SK-N-SH (cell line): ENCODE measurements around the gene BID. TPM values are rescaled to one million over a fixed set of nuclear protein-coding genes. Genes with fewer than 3 reads are reported as not detected.

Source experiments
- CTCF ChIA-PET: fragments of 300-600, 350-600 bp; formaldehyde crosslinking; extraction: SDS; loops from one replicate; lab custom pipeline; 2021; lab: Yijun Ruan, JAX
- POLR2A ChIA-PET: fragments of 350-600 bp; sonication (Branson Sonifier 250); formaldehyde crosslinking; extraction: SDS; loops from one replicate; lab custom pipeline; 2020; ENCODE audit warnings: antibody characterized with exemption, inconsistent platforms; lab: Yijun Ruan, JAX
- DNase-seq: peaks from one replicate; pipeline ENCODE4 v3.0.0; 2012
- H2AFZ ChIP-seq: fragments of 200-600 bp; sonication (generic); 2 replicates; pipeline ENCODE4 v1.8.1; 2016; ENCODE audit warnings: antibody characterized with exemption, mild to moderate bottlenecking, low read depth
- H3F3A ChIP-seq: fragments of 200-600 bp; sonication (generic); replicated peaks from 2 replicates; pipeline ENCODE3; 2016; ENCODE audit warnings: antibody characterized with exemption, mild to moderate bottlenecking; ENCODE audit not compliant: insufficient read depth
- H3K27ac ChIP-seq, 2 experiments: fragments of 200-500 bp in 1 of 2; fragments of 200-600 bp in 1 of 2; sonication (Bioruptor generic) in 1 of 2; sonication (generic), shearing (Covaris generic) in 1 of 2; 2 replicates each; pipeline versions ENCODE4 v1.5.1 to v1.6.1; 2014 to 2016; ENCODE audit warnings: low read depth in 2 of 2, inconsistent platforms in 1 of 2, low read length in 1 of 2, mild to moderate bottlenecking in 1 of 2, mixed read lengths in 1 of 2
- H3K27me3 ChIP-seq: fragments of 200-600 bp; sonication (generic), shearing (Covaris generic); 2 replicates; pipeline ENCODE4 v1.6.1; 2016; ENCODE audit warnings: mixed run types; ENCODE audit not compliant: insufficient read depth
- H3K36me3 ChIP-seq, 2 experiments: fragments of 200-500 bp in 1 of 2; fragments of 200-600 bp in 1 of 2; sonication (Bioruptor generic) in 1 of 2; sonication (generic) in 1 of 2; replicated peaks in 1 of 2; 2 replicates each; pipeline versions ENCODE3 to v1.5.1; 2014 to 2016; ENCODE audit warnings: low read length in 1 of 2, mild to moderate bottlenecking in 1 of 2; ENCODE audit not compliant: insufficient read depth in 2 of 2, control insufficient read depth in 1 of 2
- H3K4me1 ChIP-seq, 2 experiments: fragments of 200-500 bp in 1 of 2; fragments of 200-600 bp in 1 of 2; sonication (Bioruptor generic) in 1 of 2; sonication (generic), shearing (Covaris generic) in 1 of 2; 2 replicates each; pipeline versions ENCODE4 v1.5.1 to v1.6.1; 2014 to 2016; ENCODE audit warnings: low read depth in 1 of 2, low read length in 1 of 2, mixed run types in 1 of 2; ENCODE audit not compliant: insufficient read depth in 2 of 2, control insufficient read depth in 1 of 2
- H3K4me2 ChIP-seq: fragments of 200-600 bp; sonication (generic), shearing (Covaris generic); 2 replicates; pipeline ENCODE4 v1.6.1; 2017; ENCODE audit warnings: mixed run types
- H3K4me3 ChIP-seq, 2 experiments: fragments of 200-500 bp in 1 of 2; fragments of 200-600 bp in 1 of 2; sonication (Bioruptor generic) in 1 of 2; sonication (generic), shearing (Covaris generic) in 1 of 2; 2 replicates each; pipeline versions ENCODE4 v1.5.1 to v1.8.1; 2014 to 2016; ENCODE audit warnings: low read depth in 2 of 2, inconsistent platforms in 1 of 2, low read length in 1 of 2, mild to moderate bottlenecking in 1 of 2, mixed read lengths in 1 of 2, moderate library complexity in 1 of 2
- H3K79me2 ChIP-seq: fragments of 200-600 bp; sonication (generic); 2 replicates; pipeline ENCODE4 v1.8.1; 2017; ENCODE audit warnings: mild to moderate bottlenecking; ENCODE audit not compliant: insufficient read depth
- H3K9ac ChIP-seq: fragments of 200-600 bp; sonication (generic); 2 replicates; pipeline ENCODE4 v1.6.1; 2017; ENCODE audit warnings: mixed run types
- H3K9me2 ChIP-seq: fragments of 200-600 bp; sonication (generic); 2 replicates; pipeline ENCODE4 v1.6.1; 2017; ENCODE audit warnings: mixed run types
- H3K9me3 ChIP-seq: fragments of 200-600 bp; sonication (generic); 2 replicates; pipeline ENCODE4 v1.6.1; 2017; ENCODE audit warnings: mixed run types, mild to moderate bottlenecking, moderate library complexity
- H4K20me1 ChIP-seq: fragments of 200-600 bp; sonication (generic); 2 replicates; pipeline ENCODE4 v1.6.1; 2017; ENCODE audit warnings: mild to moderate bottlenecking, mixed run types; ENCODE audit not compliant: insufficient read depth
- CTCF ChIP-seq: fragments of 200-600 bp; sonication (generic); IDR thresholded peaks from 2 replicates; pipeline ENCODE4 v1.6.1; 2017; ENCODE audit warnings: antibody characterized with exemption, mild to moderate bottlenecking, moderate library complexity
- ELF1 ChIP-seq: IDR thresholded peaks from 2 replicates; pipeline ENCODE4 v1.4.0; 2012
- EP300 ChIP-seq, 2 experiments: IDR thresholded peaks; 2 replicates each; pipeline versions ENCODE4 v1.4.0 to v1.6.1; 2012; ENCODE audit warnings: borderline replicate concordance in 1 of 2, low read depth in 1 of 2, low read length in 1 of 2
- EZH2phosphoT487 ChIP-seq: fragments of 200-600 bp; sonication (generic); IDR thresholded peaks from 2 replicates; pipeline ENCODE4 v1.6.1; 2017; ENCODE audit warnings: low read depth, mixed run types, mild to moderate bottlenecking, antibody characterized with exemption, moderate library complexity, borderline replicate concordance
- FOSL2 ChIP-seq: IDR thresholded peaks from 2 replicates; pipeline ENCODE4 v1.4.0; 2012; ENCODE audit warnings: low read depth, mild to moderate bottlenecking, moderate library complexity, borderline replicate concordance
- FOXJ3 ChIP-seq: sonication (generic); formaldehyde crosslinking; IDR thresholded peaks from 2 replicates; pipeline ENCODE4 v1.5.1; 2020; ENCODE audit warnings: mild to moderate bottlenecking, missing genetic modification reagents
- GATA2 ChIP-seq: sonication (generic); formaldehyde crosslinking; IDR thresholded peaks from 2 replicates; pipeline ENCODE4 v1.5.0; 2020; ENCODE audit warnings: mild to moderate bottlenecking, missing genetic modification reagents
- JUND ChIP-seq: IDR thresholded peaks from 2 replicates; pipeline ENCODE4 v1.4.0; 2012
- MAX ChIP-seq: IDR thresholded peaks from 2 replicates; pipeline ENCODE4 v1.4.0; 2012; ENCODE audit warnings: low read depth
- MEF2A ChIP-seq: IDR thresholded peaks from 2 replicates; pipeline ENCODE4 v1.4.0; 2012; ENCODE audit warnings: low read depth, borderline replicate concordance
- RAD21 ChIP-seq: IDR thresholded peaks from 2 replicates; pipeline ENCODE4 v1.6.1; 2012; ENCODE audit warnings: mild to moderate bottlenecking, low read length
- RXRA ChIP-seq: IDR thresholded peaks from 2 replicates; pipeline ENCODE4 v1.4.0; 2012; ENCODE audit warnings: low read depth, mild to moderate bottlenecking, borderline replicate concordance
- SIN3A ChIP-seq: IDR thresholded peaks from 2 replicates; pipeline ENCODE4 v1.6.1; 2012; ENCODE audit warnings: low read depth, mild to moderate bottlenecking, low read length, moderate library complexity, borderline replicate concordance
- TAF1 ChIP-seq: IDR thresholded peaks from 2 replicates; pipeline ENCODE4 v1.6.1; 2012; ENCODE audit warnings: low read depth, mild to moderate bottlenecking, low read length, moderate library complexity, borderline replicate concordance
- TCF12 ChIP-seq: IDR thresholded peaks from 2 replicates; pipeline ENCODE4 v1.4.0; 2012
- USF2 ChIP-seq: fragments of 150-350 bp; IDR thresholded peaks from 2 replicates; pipeline ENCODE4 v1.6.1; 2017; ENCODE audit warnings: antibody characterized with exemption, low read length, low read depth, borderline replicate concordance
- YY1 ChIP-seq: IDR thresholded peaks from 2 replicates; pipeline ENCODE4 v1.4.0; 2012; ENCODE audit warnings: low read depth, mild to moderate bottlenecking
- WGBS: methylation state at CpG from one replicate; pipeline ENCODE4 v1.1.6; 2017; ENCODE audit warnings: low lambda C conversion rate; 5-methylcytosine and 5-hydroxymethylcytosine counted together
- polyA plus RNA-seq, 3 experiments: library from polyadenylated mRNA; depleted of rRNA; stranded (reverse); fragments of >200 nt; gene quantifications; 2 replicates each; pipeline ENCODE4 v1.2.3, GENCODE V29; 2012
- TF ChIP-seq, protein P1 (sequence below): fragments of 150-350 bp; IDR thresholded peaks from 2 replicates; pipeline ENCODE4 v1.6.1; 2016; ENCODE audit warnings: mild to moderate bottlenecking, low read depth, low read length
- TF ChIP-seq, protein P2 (sequence below): IDR thresholded peaks from 2 replicates; pipeline ENCODE4; 2012
- TF ChIP-seq, protein P3 (sequence below): IDR thresholded peaks from 2 replicates; pipeline ENCODE4 v1.4.0; 2012; ENCODE audit warnings: low read depth, borderline replicate concordance

Gene BID
- polyA plus RNA-seq, 1 of the 3 experiments (the other 2 are of a cell fraction) = 139 TPM

- Histone ChIP-seq H3K4me1 (peaks cover 12 to 36% of the 10 kb centered on the region in 2 experiments; a peak in 3 of 4 replicates), H3K36me3 (no peaks in the 10 kb centered on the region), H3K79me2 (no peaks in the 10 kb centered on the region), H3K9me2 (no peaks in the 10 kb centered on the region), H3K9me3 (no peaks in the 10 kb centered on the region), H4K20me1 (no peaks in the 10 kb centered on the region), H3K27me3 (no peaks in the 10 kb centered on the region), H3F3A (no peaks in the 10 kb centered on the region), H3K27ac (no peak overlapping the region), H3K9ac (no peak overlapping the region), H3K4me3 (no peak overlapping the region)
- WGBS = 78% methylated on average over 22 of the region's 27 CpGs
- CTCF ChIA-PET = interaction anchor here (1.2 to 1.4 kb wide), 4 partner anchors 37 to 297 kb away, joined by 3 to 7 read pairs (median 4); no protein-coding TSS in a partner anchor
- DNase-seq = no peak
- TF ChIP-seq MAX = no peak
- TF ChIP-seq RAD21 = no peak
- no peak for TF ChIP-seq FOSL2
- TF ChIP-seq, all 33 proteins: peak for 0
- H3K4me2 ChIP-seq = no peak overlapping the region
- H2AFZ ChIP-seq = no peak overlapping the region
- POLR2A ChIA-PET = interaction anchor here (0.6 to 1.2 kb wide), 2 partner anchors 10 to 172 kb away, joined by 3 read pairs; no protein-coding TSS in a partner anchor
Measured at GRCh38 chr22:17779286-17780115, 5.2 kb upstream of the BID start.

GRCh38 chr22:17778412-17778976, 4.2 kb upstream of the BID start:
- Histone ChIP-seq H3K27me3 (no peaks in the 10 kb centered on the region), H4K20me1 (no peaks in the 10 kb centered on the region), H3K4me3 (no peak overlapping the region), H3K79me2 (no peaks in the 10 kb centered on the region; the same call in 1 of the 2 replicates), H3K9me2 (no peaks in the 10 kb centered on the region), H2AFZ (no peak overlapping the region), H3F3A (no peaks in the 10 kb centered on the region), H3K27ac (no peak overlapping the region), H3K36me3 (no peaks in the 10 kb centered on the region), H3K9ac (no peak overlapping the region), H3K4me1 (peaks cover 12 to 30% of the 10 kb centered on the region in 2 experiments; a peak in 3 of 4 replicates), H3K4me2 (no peak overlapping the region), H3K9me3 (no peaks in the 10 kb centered on the region)
- ChIA-PET POLR2A (no interaction called here), CTCF (interaction anchor here (1.2 kb wide), 1 partner anchor 36 kb away, joined by 4 read pairs; no protein-coding TSS in a partner anchor)
- DNase-seq = no peak
- WGBS = 94% methylated on average over 9 of the region's 23 CpGs
- TF ChIP-seq GATA2 (CRISPR knock-in tag) = no peak
- no peak for TF ChIP-seq USF2
- TF ChIP-seq EZH2phosphoT487 = no peak
- TF ChIP-seq TAF1 = no peak
- TF ChIP-seq RXRA = no peak
- no peak for TF ChIP-seq TCF12
- TF ChIP-seq MEF2A = no peak
- TF ChIP-seq RAD21 = no peak
- TF ChIP-seq ELF1 = no peak
- TF ChIP-seq EP300 (IDR thresholded peaks at IDR 0.05; ENCODE audit: borderline replicate concordance in 1 of 2, low read depth in 1 of 2, low read length in 1 of 2) = no peak
- no peak for TF ChIP-seq CTCF
- TF ChIP-seq, protein P1, sequence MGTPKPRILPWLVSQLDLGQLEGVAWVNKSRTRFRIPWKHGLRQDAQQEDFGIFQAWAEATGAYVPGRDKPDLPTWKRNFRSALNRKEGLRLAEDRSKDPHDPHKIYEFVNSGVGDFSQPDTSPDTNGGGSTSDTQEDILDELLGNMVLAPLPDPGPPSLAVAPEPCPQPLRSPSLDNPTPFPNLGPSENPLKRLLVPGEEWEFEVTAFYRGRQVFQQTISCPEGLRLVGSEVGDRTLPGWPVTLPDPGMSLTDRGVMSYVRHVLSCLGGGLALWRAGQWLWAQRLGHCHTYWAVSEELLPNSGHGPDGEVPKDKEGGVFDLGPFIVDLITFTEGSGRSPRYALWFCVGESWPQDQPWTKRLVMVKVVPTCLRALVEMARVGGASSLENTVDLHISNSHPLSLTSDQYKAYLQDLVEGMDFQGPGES = no peak
- TF ChIP-seq, protein P2, sequence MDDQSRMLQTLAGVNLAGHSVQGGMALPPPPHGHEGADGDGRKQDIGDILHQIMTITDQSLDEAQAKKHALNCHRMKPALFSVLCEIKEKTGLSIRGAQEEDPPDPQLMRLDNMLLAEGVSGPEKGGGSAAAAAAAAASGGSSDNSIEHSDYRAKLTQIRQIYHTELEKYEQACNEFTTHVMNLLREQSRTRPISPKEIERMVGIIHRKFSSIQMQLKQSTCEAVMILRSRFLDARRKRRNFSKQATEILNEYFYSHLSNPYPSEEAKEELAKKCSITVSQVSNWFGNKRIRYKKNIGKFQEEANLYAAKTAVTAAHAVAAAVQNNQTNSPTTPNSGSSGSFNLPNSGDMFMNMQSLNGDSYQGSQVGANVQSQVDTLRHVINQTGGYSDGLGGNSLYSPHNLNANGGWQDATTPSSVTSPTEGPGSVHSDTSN = no peak
- TF ChIP-seq, protein P3, sequence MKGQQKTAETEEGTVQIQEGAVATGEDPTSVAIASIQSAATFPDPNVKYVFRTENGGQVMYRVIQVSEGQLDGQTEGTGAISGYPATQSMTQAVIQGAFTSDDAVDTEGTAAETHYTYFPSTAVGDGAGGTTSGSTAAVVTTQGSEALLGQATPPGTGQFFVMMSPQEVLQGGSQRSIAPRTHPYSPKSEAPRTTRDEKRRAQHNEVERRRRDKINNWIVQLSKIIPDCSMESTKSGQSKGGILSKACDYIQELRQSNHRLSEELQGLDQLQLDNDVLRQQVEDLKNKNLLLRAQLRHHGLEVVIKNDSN = no peak
- no peak for TF ChIP-seq SIN3A
- TF ChIP-seq FOXJ3 (CRISPR knock-in tag) = no peak
- no peak for TF ChIP-seq YY1
- no peak for TF ChIP-seq JUND
